A549 (cell line): ENCODE data around the gene SFI1.

Source experiments
- CEBPB ChIP-seq, 2 experiments: fragments of >200 bp in 1 of 2; sonication (Bioruptor Twin) in 1 of 2; formaldehyde crosslinking in 1 of 2; IDR thresholded peaks; 2 replicates each; pipeline ENCODE4 v1.6.1; 2012 to 2016
- CHD2 ChIP-seq: fragments of 150-350 bp; IDR thresholded peaks from 2 replicates; pipeline ENCODE4 v1.6.1; 2014; ENCODE audit warnings: low read length; ENCODE audit not compliant: partially characterized antibody
- TFCP2L1 ChIP-seq: fragments of 250-450 bp; sonication (Bioruptor Pico); IDR thresholded peaks from 2 replicates; pipeline ENCODE4 v1.5.0; 2021; ENCODE audit warnings: mild to moderate bottlenecking
- USF2 ChIP-seq: fragments of 450-650 bp; IDR thresholded peaks from 2 replicates; pipeline ENCODE4 v1.6.1; 2014; ENCODE audit warnings: antibody characterized with exemption
- TF ChIP-seq, protein P1 (sequence below): fragments of >200 bp; sonication (Bioruptor Twin); formaldehyde crosslinking; IDR thresholded peaks from 3 replicates; pipeline ENCODE4 v1.5.1; 2016
- TF ChIP-seq, protein P2 (sequence below): fragments of 200-600 bp; sonication (generic); IDR thresholded peaks from 2 replicates; pipeline ENCODE4 v1.6.1; 2016; ENCODE audit warnings: antibody characterized with exemption, mild to moderate bottlenecking, moderate library complexity

GRCh38 chr22:31652911-31653684, 156.8 kb downstream of the SFI1 start:
- TF ChIP-seq, protein P1, sequence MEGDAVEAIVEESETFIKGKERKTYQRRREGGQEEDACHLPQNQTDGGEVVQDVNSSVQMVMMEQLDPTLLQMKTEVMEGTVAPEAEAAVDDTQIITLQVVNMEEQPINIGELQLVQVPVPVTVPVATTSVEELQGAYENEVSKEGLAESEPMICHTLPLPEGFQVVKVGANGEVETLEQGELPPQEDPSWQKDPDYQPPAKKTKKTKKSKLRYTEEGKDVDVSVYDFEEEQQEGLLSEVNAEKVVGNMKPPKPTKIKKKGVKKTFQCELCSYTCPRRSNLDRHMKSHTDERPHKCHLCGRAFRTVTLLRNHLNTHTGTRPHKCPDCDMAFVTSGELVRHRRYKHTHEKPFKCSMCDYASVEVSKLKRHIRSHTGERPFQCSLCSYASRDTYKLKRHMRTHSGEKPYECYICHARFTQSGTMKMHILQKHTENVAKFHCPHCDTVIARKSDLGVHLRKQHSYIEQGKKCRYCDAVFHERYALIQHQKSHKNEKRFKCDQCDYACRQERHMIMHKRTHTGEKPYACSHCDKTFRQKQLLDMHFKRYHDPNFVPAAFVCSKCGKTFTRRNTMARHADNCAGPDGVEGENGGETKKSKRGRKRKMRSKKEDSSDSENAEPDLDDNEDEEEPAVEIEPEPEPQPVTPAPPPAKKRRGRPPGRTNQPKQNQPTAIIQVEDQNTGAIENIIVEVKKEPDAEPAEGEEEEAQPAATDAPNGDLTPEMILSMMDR, result no peak
- no peak for TF ChIP-seq USF2
- TF ChIP-seq TFCP2L1 (CRISPR knock-in tag), result no peak
- TF ChIP-seq CEBPB (IDR thresholded peaks at IDR 0.05), result no peak
- no peak for TF ChIP-seq CHD2
- TF ChIP-seq, protein P2, sequence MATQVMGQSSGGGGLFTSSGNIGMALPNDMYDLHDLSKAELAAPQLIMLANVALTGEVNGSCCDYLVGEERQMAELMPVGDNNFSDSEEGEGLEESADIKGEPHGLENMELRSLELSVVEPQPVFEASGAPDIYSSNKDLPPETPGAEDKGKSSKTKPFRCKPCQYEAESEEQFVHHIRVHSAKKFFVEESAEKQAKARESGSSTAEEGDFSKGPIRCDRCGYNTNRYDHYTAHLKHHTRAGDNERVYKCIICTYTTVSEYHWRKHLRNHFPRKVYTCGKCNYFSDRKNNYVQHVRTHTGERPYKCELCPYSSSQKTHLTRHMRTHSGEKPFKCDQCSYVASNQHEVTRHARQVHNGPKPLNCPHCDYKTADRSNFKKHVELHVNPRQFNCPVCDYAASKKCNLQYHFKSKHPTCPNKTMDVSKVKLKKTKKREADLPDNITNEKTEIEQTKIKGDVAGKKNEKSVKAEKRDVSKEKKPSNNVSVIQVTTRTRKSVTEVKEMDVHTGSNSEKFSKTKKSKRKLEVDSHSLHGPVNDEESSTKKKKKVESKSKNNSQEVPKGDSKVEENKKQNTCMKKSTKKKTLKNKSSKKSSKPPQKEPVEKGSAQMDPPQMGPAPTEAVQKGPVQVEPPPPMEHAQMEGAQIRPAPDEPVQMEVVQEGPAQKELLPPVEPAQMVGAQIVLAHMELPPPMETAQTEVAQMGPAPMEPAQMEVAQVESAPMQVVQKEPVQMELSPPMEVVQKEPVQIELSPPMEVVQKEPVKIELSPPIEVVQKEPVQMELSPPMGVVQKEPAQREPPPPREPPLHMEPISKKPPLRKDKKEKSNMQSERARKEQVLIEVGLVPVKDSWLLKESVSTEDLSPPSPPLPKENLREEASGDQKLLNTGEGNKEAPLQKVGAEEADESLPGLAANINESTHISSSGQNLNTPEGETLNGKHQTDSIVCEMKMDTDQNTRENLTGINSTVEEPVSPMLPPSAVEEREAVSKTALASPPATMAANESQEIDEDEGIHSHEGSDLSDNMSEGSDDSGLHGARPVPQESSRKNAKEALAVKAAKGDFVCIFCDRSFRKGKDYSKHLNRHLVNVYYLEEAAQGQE, result no peak
